GM18498 (cell line): ENCODE data around the gene DARS1.
"Not testable (repeated sequence)": the region's sequence is repeated elsewhere in the genome, so short reads cannot be mapped to it uniquely, and the experiment has no call there.

Source experiments
- ATAC-seq: cut with Tn5 transposase; IDR thresholded peaks from one replicate; pipeline ENCODE4 v1.9.1; 2021; ENCODE audit warnings: mild to moderate bottlenecking, moderate library complexity; ENCODE audit not compliant: unreplicated experiment

The DARS1 gene

GRCh38 chr2:135890149-135890548 is 95.3 kb downstream of the DARS1 start:
- no peak for ATAC-seq

DNA sequence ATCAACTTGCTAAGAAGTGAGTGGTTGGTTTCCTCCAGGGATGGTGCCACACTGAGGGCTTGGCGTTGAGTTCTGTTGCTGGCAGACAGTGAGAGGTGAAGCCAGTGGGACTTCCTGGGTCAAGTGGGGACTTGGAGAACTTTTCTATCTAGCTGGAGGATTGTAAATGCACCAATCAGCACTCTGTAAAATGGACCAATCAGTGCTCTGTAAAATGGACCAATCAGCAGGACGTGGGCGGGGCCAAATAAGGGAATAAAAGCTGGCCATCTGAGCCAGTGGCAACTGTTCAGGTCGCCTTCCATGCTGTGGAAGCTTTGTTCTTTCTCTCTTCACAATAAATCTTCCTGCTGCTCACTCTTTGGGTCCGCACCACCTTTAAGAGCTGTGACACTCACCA is 96.8 kb downstream of the DARS1 start:
- not testable (repeated sequence) for ATAC-seq

DNA sequence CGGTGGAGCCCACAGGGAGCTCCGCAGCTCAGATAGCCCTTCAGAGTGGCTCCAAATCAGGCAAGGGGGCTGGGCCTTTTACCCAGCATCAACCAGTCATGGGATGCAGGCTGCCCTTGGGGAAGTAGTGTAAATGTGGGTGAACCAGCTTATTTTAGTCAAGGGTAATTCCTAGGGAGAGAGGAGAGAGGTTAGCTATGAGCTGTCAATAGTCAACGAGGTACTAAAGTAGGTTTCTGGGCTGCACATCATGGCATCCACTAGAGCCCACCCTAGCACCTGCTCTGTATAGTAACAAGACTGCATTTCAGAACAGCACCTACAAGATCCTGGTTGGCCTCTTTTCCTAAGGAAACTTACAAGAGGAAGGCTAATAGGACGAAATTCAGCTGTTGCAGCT is 99.7 kb downstream of the DARS1 start:
- no peak for ATAC-seq

DNA sequence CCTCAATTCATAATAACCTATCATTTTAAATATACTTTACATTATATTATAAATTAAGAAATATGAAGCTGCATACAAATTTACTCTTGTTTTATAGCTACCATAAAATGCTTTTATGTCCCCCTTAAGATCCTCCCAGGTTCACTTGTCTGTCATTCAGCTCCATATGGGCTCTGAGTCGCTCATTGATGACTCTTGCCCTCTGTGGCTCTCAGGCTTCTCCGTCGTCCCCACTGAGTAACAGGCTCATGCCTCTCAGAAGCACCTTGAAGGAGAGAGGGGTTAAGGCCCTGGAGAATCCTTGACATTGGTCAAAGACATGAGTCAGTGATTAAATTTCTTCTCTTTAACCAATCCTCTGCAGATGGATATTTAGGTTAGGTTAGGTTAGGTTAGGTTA is 103.0 kb downstream of the DARS1 start:
- ATAC-seq = no peak

DNA sequence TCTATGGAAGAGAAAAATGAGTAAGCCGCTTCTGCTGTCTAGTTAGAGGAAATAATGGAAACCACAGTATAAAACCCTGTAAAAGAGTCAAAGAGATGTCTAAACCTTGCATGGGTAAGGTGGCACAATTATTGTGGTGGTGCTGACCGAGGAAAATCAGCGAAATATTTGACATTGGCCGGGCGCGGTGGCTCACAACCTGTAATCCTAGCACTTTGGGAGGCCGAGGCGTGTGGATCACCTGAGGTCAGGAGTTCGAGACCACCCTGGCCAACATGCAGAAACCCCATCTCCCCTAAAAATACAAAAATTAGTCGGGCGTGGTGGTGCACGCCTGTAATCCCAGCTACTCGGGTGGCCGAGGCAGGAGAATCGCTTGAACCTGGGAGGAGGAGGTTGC is 108.7 kb downstream of the DARS1 start:
- ATAC-seq = not testable (repeated sequence)

GRCh38 chr2:135876066-135876711 is 109.2 kb downstream of the DARS1 start, which contains the start of gene MCM6:
TSS of gene MCM6 (minus strand) at chr2:135876443. CDS start at chr2:135876365, 78 bp downstream.
- ATAC-seq = peak; percentile 94

DNA sequence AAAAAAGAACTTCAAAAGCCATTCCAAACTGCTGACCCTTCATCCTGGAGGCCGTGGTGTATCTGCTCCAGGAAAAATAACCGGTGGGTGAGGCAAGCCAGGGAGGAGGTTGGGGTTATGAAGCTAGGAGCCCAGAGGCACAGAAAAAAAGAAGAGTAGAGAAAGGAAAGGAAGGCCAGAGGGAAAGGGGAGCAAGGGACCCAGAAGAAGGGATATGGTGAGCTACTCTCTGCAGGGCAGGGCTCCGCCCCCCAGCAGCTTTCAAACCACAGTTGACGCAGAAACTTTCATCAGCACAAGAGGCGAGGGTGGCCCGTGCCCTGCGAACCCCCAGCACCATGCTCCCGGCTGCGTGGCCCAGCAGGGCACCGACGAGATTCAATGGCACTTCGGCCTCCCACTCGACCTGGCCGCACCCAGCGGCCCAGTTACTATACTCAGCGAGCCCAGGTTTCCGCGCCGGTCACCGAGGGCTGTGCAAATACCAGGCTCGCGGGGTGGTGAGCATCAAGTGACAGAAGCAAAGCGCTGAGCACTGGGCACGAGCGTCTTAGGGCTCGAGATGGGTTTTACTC is 109.8 kb downstream of the DARS1 start:
- ATAC-seq = peak; percentile 69

GRCh38 chr2:135874777-135875365 is 110.6 kb downstream of the DARS1 start:
- ATAC-seq = no peak

- no peak for ATAC-seq
Measured at GRCh38 chr2:135870571-135870970, 114.9 kb downstream of the DARS1 start.

GRCh38 chr2:135863233-135863632 is 122.2 kb downstream of the DARS1 start:
- ATAC-seq = no peak

- ATAC-seq = no peak
Measured at GRCh38 chr2:135862718-135863117, 122.7 kb downstream of the DARS1 start.
